GM21825 (cell line): ENCODE results near the gene GLYAT.

ENCODE experiments used
- ATAC-seq: cut with Tn5 transposase; IDR thresholded peaks from one replicate; pipeline ENCODE4 v1.9.1; 2021; ENCODE audit warnings: mild to moderate bottlenecking, moderate library complexity; ENCODE audit not compliant: unreplicated experiment

Gene GLYAT

GRCh38 chr11:58731819-58732218 is at the start of gene GLYAT:
Gene GLYAT, minus strand, starts transcription at chr11:58731943. Its CDS starts 7,447 bp downstream, at chr11:58724496.
- no peak for ATAC-seq

GRCh38 chr11:58781345-58781744 is 49.6 kb upstream of the GLYAT start:
- ATAC-seq: no peak

DNA sequence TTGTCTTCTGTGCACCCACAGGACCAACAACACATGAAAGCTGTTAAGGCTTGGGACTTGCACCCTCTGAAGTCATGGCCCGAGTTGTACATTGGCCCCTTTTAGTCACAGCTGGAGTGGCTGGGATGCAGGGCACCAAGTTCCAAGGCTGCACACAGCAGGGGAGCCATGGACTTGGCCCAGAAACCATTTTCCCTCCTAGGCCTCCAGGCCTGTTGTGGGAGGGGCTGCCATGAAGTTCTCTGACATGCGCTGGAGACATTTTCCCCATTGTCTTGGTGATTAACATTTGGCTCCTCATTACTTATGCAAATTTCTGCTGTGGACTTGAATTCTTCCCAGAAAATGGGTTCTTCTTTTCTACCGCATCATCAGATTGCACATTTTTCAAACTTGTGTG is 48.8 kb upstream of the GLYAT start:
- no peak for ATAC-seq

- no peak for ATAC-seq
Measured at GRCh38 chr11:58776891-58777710, 45.4 kb upstream of the GLYAT start.

DNA sequence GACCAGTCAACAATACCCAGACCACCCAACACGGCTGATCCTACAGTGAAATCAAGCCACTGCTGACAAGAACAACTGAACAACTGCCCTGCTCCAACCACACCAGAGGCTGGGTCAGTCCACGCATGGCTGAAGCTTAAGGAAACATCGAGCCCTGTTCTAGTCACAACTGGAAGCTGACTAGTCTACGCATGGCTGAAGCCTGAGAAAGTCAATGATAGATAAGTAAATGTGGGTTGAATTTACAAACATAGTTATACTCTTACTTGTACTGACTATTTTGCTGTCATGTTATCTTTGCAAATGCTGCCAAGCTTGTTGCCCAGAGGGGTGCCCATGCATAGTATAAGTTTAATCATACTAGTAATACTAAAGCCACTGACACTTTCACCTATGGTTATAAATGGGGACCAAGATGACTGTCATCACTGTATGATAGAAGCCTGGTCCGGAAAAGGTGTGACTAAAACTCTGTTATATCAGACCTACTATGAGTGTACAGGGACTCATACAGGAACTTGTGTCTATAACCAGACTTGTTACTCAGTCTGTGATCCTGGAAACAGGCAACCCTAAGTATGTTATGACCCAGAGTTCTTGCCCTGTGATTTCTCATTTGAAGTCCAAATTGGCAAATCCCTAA is 43.4 kb upstream of the GLYAT start:
- no peak for ATAC-seq

- no peak for ATAC-seq
Measured at GRCh38 chr11:58774164-58774593, 42.4 kb upstream of the GLYAT start.

GRCh38 chr11:58773337-58773736 is 41.6 kb upstream of the GLYAT start:
- no peak for ATAC-seq

DNA sequence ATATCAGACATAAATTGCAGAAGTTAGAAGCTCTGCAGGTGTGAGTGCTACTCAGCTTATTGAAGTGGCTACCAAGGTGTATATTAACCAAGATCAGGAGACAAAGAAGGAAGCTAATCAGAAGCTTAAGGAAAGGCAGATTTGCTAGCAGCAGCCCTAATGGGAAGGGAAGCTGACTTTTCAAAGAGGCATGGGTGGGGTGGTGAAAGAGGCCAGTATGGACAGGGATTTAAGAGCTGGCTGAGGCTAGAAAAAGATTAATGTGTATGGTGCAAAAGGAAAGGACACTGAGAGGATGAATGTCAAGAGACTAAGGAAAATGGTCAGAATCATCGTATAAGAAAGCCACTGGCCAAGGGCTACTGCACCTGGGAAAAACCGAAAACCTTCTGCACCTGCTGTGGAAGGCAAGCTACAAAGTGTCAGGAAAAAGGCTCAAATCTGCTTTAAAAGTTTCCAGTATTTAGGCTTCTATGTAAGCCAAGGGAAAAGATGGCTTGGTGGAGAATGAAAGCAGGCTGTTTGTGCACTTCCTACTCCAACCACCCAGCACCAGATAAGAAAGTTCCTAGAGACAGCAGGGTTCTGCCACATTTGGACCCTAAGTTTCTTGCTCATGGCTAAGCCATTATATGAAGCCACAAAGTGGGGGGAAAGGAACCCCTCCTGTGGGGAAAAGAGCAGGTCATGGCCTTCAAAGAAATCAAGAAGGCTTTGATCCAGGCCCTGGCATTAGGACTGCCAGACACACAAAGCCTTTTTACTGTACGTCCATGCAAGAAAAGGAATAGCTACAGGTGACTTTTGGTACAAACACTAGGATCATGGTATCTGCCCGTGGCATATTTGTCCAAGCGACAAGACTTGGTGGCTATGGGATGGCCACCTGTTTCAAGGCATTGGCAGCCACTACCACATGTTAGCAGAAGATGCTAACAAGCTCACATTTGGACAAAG is 40.9 kb upstream of the GLYAT start:
- ATAC-seq: no peak

GRCh38 chr11:58771458-58771855 is 39.7 kb upstream of the GLYAT start:
- ATAC-seq: no peak

- no peak for ATAC-seq
Measured at GRCh38 chr11:58770627-58771457, 39.1 kb upstream of the GLYAT start.

GRCh38 chr11:58770166-58770565 is 38.4 kb upstream of the GLYAT start:
- no peak for ATAC-seq

DNA sequence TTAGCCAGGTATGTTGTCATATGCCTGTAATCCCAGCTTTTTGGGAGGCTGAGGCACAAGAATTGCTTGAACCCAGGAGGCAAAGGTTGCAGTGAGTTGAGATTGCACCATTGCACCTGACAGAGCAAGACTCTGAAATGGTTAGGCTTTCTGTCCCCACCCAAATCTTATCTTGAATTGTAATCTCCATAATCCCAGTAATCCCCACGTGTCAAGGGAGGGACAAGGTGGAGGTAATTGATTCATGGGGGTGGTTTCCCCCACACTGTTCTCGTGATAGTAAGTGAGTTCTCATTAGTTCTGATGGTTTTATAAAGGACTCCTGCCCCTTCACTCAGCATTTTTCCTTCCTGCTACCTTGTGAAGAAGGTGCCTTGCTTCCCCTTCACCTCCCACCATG is 37.6 kb upstream of the GLYAT start:
- no peak for ATAC-seq

GRCh38 chr11:58768137-58768536 is 36.4 kb upstream of the GLYAT start:
- ATAC-seq: no peak

- no peak for ATAC-seq
Measured at GRCh38 chr11:58765078-58765477, 33.3 kb upstream of the GLYAT start.

GRCh38 chr11:58763120-58763490 is 31.4 kb upstream of the GLYAT start:
- no peak for ATAC-seq

- no peak for ATAC-seq
Measured at GRCh38 chr11:58762284-58763119, 30.8 kb upstream of the GLYAT start.

DNA sequence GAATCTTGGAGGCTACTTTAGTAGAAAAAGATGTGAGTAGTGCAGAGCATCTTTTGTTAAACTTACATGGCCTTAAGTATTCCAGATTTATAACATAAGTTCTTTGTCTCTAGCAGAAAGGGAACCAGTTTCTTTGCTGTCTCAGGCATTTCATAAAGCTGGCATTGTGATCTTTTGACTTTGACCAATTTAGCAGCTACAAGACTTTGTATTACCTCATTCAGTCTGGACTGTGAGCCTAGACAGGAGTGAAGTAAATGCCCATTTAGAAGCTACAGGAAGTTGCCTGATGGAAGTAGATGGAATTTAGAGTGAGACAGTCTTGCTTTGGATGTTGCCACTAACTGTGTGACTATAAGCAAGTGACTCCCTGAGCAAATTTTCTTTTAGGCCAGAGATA is 25.7 kb upstream of the GLYAT start:
- ATAC-seq: no peak

DNA sequence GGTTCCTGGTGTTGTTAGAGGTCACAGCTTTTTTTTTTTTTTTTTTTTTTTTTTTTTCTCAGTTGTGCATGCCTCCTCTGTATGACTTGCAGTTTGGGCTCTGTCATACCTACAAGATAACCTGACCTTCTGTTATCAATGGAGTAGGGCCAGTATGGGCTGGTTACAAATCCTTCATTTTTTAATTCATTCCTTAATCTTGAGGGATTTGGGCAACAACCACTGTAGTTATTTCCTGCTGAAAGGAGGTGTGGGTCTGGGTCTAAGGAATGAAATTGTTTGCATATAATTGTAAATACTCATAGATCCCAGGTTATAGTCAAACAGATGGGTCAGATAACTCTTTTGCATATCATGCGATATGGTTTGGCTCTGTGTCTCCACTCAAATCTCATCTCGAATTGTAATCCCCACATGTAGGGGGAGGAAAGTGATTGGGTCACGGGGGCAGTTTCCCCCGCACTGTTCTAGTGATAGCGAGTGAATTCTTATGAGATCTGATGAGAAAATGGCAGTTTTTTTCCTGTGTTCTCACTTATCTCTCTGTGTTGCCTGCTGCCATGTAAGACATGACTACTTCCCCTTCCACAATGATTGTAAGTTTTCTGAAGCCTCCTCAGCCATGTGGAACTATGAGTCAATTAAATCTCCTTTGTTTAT is 14.1 kb upstream of the GLYAT start:
- ATAC-seq: no peak
